Measurements from ENCODE around the gene PGGHG.

PGGHG gene

GRCh38 chr11:280706-281485, 8.0 kb upstream of the PGGHG start:
- no peak for DNase-seq (ENCODE audit: low spot score)
- no peak overlapping the region for H3K27ac ChIP-seq
- CTCF ChIA-PET, result interaction anchor here (0.8 kb wide), 1 partner anchor 13 kb away, joined by 3 read pairs; no protein-coding TSS in a partner anchor
- no peak for TF ChIP-seq CTCF (conservative IDR thresholded peaks at IDR 0.05; ENCODE audit: low read depth)
- POLR2A ChIA-PET (ENCODE audit: low non-redundant PET), result interaction anchor here (0.7 kb wide), 1 partner anchor 82 kb away, joined by 8 read pairs; no protein-coding TSS in a partner anchor

GRCh38 chr11:281486-282161, 7.3 kb upstream of the PGGHG start:
- no peak for TF ChIP-seq CTCF (conservative IDR thresholded peaks at IDR 0.05; ENCODE audit: low read depth)
- CTCF ChIA-PET, result interaction anchor here (0.6 to 1.2 kb wide), 2 partner anchors 19 to 58 kb away, joined by 3 to 4 read pairs; no protein-coding TSS in a partner anchor

GRCh38 chr11:282171-282570, 6.8 kb upstream of the PGGHG start:
- ChIA-PET CTCF (interaction anchor here (0.6 to 1.2 kb wide), 2 partner anchors 19 to 58 kb away, joined by 3 to 4 read pairs; no protein-coding TSS in a partner anchor), POLR2A (ENCODE audit: low non-redundant PET) (no interaction called here)
- H3K27ac ChIP-seq, result no peak overlapping the region
- DNase-seq (ENCODE audit: low spot score), result no peak
- no peak for TF ChIP-seq CTCF (conservative IDR thresholded peaks at IDR 0.05; ENCODE audit: low read depth)

More at GRCh38 chr11:281486-282161, 7.3 kb upstream of the PGGHG start:
- no peak overlapping the region for H3K27ac ChIP-seq
- POLR2A ChIA-PET (ENCODE audit: low non-redundant PET), result no interaction called here
- DNase-seq (ENCODE audit: low spot score), result no peak

DNA sequence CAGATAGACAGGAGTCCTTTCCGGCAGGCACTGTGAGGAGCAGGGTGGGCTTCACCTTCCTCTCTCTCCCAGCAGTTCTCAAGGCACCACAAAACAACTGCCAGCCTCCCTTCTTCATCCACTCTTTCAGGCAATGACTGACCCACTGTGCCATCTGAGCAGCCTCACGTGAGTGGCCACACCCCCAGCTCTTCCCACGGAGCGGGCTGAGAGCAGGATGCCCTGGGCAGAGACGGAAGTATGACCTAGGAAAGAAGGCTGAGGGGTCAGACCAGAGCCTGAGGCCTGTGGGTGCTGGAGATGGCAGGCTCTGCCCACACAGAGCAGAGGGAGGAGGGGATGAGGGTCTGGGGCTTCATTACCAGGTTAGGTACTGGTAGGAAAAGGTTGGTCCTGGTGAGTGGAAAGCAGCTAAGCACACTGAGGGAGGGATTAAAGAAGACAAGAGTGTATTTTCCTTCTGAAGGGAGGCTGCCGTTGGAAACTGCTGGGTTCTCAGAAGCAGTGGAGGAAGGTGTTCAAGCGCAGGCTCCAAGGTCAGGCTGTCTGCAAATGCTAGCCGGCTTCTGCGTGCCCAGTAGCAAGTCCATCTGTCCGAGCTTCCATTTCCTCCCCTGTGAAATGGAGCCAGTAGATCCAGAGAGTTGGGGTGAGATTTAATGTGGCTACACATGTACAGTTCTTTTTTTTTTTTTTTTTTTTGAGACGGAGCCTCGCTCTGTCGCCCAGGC, 6.1 kb upstream of the PGGHG start:
- H3K27ac ChIP-seq, result no peak overlapping the region
- no peak for TF ChIP-seq CTCF (conservative IDR thresholded peaks at IDR 0.05; ENCODE audit: low read depth)
- no peak for DNase-seq (ENCODE audit: low spot score)
- ChIA-PET POLR2A (ENCODE audit: low non-redundant PET) (interaction anchor here (0.7 kb wide), 1 partner anchor 75 kb away, joined by 4 read pairs; the partner anchor contains the start of genes BET1L and RIC8A), CTCF (interaction anchor here (0.6 to 1.2 kb wide), 3 partner anchors 18 to 57 kb away, joined by 3 to 4 read pairs (median 3); no protein-coding TSS in a partner anchor)

DNA sequence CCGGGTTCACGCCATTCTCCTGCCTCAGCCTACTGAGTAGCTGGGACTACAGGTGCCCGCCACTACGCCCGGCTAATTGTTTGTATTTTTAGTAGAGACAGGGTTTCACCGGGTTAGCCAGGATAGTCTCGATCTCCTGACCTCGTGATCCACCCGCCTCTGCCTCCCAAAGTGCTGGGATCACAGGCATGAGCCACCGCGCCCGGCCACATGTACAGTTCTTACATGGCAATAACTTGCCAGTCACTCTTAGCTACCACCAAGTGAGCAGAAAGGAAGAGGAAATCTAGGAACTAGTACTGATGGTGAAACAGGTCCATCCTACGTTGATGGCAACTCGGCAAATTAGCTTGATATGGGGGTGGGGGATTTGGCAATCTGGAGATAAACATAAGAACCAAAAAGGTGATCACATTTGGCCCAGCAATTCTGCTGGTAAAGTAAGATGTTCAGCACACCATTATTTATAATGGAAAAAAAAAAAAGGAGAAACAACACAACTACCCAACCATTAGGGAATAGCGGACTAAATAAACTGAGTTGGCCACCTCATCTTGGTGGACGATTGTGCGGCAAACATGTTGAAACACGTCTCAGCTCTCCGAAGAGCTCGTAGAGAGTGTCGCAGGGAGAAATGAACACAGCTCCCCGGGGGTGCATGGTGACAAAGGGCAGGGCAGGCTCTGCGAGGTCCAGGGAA, 5.4 kb upstream of the PGGHG start:
- no peak overlapping the region for H3K27ac ChIP-seq
- TF ChIP-seq CTCF (conservative IDR thresholded peaks at IDR 0.05; ENCODE audit: low read depth), result no peak
- no peak for DNase-seq (ENCODE audit: low spot score)
- CTCF ChIA-PET, result interaction anchor here (0.7 kb wide), 1 partner anchor 22 kb away, joined by 3 read pairs; no protein-coding TSS in a partner anchor
- POLR2A ChIA-PET (ENCODE audit: low non-redundant PET), result no interaction called here

Data from RWPE1 (cell line).